ENCODE results near the gene ANK3.
"Not testable (repeated sequence)": the region's sequence is repeated elsewhere in the genome, so short reads cannot be mapped to it uniquely, and the experiment has no call there.

ANK3 gene

DNA sequence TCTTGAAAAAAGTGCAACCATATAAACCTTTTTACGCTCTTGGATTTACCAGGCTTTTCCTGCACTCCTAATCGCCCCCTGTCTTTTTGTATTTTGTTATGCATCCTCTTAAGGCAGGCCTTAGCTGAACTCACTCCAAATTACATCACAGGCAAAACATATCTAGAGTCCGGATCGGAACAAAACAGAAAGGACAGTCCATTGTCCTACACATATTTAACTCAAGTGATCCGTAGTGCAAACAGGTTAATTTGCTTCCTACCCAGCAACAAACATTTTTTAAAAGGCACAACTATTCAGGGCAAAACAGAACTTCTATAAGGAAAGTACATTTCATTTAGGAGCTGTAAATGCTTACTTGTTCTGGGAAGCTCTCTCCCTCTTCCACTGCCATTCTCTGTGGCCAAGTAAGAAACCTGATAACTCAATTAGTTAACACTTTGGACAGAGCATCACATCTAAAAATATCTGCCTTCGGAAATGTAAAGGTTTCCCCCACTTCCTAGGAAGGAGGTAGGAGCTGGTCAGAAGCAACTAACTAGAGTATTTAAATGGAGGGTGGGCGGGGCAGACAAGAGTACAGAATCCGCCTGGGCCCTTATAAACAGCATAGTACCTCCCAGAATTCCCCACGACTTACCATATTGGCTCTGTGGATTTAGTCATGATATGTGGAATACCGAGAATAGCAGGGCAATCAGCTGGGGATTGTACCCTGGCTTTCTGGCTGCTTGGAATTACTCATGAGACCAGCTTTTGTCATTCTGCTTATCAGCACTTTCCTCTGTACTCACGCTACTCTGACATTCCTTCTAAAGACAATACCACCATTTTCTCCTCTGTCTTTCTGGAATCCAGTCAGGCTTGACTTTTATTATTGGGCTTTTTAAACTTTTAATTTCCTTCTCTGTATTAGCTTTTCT, 89.5 kb downstream of the ANK3 start:
- DNase-seq, result no peak

DNA sequence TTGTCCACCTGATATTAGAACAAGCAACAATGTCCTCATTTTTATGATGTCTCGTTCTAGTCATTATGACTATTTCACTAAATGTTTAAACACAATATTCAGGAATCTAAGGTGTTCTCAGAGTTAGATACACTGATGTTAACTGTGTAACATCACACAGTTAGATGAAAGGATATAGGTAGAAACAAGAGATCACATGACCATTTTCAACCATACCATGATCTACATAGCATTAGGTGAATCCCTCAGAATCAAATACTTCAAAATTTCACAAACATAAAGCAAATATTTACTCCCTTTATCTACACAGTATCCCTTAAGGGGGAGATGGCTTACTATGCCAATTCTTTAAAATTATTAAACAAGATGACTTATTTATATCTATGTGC, 90.3 kb downstream of the ANK3 start:
- no peak for DNase-seq

DNA sequence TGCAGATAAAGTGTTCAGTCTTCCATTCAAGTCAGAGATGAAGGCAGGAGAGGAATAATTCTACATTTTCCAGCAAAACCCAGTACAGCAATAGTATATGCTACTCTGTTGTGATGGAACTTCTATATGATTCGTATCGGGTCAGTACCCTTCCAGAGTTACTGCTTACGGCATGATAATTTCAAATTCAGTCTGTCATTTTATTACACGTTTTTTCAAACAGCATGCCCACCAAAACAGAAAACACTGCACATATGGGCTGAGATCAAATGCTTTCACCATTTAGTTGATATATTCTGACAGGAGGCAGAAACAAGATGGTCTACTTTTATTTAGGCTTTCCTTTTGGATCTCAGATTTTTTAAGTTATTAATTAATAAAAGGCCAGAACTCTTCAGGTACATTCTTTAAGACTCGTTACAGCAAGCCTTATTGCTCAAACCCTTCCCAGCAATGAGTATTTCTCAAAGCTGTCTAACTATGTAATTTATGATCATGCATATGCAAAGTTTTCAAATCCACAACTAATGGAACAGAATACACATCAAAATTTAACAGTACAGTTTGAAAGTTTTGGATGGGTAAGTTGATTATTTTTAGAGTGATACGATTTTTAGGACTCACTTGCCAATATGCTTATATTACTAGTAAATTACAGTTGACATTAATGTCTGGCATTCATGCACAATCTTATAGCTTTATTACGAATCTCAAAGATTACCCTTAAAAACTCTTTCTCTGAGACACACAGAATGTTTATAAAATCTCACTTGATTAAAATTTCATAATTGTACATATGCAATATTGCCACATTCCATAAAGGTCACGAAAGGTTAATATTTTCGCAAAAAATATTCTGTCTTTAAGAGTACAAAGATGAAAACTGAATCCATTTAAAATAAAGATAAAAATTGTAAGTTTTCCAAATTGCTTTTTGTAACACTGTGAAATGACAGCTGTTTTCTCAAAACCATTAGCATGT, 91.0 kb downstream of the ANK3 start:
- DNase-seq, result no peak

DNA sequence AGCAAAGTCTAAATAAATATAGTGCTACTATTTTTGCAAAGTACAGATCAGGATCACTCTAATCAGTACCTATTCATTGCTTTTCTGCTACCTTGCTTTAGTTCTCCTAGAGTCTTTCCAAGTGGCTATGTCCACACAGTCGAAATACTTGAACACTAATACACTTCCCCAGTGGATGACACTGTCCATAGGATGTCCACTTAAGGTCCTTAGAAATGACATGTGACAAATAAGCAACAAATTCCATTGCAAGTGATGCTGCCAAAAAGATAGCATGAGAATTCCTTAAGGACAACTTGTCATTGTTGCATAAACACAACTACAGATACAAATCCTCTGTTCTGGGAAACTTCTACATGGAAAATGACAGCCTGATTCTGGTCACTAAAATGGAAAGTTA, 93.6 kb downstream of the ANK3 start:
- DNase-seq, result no peak

DNA sequence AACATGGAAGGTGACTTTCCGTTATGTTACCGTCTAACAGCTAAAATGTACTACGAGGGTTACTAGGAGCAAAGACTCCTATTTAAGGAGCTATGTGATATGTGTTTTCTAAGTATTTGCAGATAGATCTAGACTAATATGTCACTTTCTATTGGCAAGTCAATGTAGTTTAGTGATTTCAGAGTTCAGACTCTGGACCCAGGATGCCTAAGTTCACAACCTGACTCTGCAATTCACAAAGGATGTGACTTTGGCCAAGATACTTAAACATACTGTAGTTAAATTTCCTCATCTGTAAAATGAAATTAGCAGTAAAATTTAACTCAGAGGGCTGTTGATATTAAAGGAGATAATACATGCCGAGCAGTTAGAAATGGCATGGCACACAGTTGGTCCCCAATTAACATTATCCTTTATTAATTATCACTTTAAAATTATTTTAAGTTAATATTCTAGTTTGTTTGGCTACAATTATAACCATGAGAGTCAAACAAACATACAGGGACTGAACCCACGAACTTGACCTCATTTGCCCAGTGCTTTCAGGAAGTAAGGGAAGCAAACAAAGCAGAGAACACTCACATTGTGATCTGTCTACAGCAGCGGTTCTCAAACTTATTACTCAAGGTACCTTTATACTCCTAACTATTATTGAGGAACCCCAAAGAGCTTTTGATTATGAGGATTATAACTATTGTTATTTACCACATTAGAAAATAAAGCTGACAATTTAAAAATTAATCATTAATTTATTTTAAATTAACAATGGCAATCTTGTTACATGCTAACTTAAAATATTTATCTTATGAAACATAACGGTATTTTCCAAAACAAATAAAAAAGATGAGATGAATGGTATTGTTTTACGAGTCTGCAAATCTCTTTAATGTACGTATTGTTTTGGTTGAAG, 94.4 kb downstream of the ANK3 start:
- DNase-seq, result no peak

DNA sequence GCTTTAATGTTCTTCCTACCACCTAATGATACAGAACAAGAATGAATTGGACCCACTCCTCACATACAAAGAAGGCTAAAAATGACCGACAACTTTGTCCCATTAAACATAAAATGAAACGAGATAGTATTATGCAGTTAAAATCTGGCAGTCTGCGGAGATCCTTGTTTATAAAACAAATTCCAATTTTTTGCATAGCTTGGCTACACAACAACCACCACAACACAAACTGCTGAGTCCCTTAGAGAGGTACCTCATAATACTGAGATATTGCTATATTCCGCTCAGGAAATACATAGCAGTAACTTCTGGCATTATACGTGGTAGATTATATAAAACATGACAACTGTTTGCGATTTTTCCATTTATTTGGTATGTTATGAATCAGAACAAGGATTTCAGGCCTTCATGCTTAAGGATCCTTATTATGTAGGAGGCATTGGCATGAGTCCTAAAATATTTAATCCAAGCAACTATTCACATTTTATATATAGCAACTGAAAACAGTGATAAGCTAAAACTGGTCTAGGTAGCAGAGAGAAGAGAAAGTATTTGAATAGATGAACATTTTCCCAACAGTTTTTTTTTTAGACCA, 96.0 kb downstream of the ANK3 start:
- no peak for DNase-seq

DNA sequence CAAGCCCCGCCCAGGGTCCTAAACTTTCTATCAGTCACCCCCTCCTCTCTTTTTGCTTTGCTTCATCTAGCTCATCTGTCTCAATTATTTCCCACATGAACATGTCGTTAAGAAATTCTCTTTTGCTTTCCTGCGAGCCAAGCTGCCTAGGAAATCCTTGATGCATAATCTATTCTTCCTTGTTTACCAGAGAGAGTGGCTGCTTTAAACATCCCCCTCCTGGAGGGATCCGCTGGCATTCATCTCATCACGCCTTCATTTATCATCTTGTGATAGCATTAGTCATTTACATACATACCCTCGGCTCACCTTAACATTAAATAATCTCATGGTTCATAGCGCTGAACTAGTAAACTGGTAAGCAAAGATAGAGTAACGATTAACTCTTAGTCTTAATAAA, 96.7 kb downstream of the ANK3 start:
- DNase-seq, result no peak

DNA sequence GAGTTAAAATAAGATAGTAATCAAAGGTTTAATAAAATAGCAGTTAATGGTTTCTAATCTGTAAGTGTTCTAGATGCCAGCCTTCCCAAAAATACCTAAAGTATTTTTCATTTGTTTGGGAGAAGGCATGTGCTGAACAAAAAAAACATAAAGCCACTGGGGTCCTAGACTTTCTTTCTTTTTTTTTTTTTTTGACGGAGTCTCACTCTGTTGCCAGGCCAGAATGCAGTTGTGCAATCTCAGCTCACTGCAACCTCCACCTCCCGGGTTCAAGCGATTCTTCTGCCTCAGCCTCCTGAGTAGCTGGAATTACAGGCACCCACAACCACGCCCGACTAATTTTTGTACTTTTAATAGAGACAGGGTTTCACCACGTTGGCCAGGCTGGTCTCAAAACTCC, 97.1 kb downstream of the ANK3 start:
- DNase-seq, result not testable (repeated sequence)

DNA sequence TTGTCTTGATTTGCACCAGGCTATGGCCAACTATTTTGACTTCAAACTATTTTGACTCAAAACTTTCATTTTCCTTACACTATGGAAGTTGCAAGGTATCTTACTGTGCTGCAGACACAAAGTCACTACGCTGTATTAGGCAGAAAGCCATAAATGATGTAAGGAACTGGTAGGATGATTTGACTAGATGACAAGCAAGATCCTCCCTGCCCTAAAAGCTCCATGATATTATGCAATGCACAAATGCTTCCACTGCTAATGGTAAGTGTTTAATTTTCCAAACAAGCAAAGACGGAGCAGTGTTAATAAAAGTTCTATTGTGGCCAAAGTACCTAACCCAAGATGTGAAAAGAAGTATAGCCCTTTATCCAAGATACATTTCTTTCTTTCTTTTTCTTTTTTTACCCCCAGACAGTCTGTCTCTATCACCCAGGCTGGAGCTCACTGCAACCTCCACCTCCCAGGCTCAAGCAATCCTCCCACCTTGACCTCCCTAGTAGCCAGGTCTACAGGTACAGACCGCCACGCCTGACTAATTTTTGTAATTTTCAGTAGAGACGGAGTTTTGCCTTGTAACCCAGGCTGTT, 98.2 kb downstream of the ANK3 start:
- no peak for DNase-seq

DNA sequence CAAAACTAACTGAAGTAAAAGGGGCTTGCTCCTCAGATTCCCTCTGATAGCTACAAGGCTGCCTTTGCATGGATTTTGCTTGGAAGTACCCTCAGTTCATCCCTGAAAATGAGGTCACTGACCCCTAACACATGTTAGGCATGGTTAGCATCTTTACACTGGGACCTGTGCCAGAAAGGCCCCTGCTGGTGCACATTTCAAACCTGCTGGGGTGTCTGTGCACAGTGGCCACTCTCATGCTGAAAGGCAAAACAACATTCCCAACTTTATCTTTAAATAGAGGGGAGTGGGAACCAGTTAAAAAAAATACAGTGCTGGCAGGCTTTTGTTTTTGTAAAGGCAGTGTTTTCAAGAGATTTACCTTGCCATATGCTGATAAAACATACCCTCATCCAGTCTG, 99.1 kb downstream of the ANK3 start:
- no peak for DNase-seq

DNA sequence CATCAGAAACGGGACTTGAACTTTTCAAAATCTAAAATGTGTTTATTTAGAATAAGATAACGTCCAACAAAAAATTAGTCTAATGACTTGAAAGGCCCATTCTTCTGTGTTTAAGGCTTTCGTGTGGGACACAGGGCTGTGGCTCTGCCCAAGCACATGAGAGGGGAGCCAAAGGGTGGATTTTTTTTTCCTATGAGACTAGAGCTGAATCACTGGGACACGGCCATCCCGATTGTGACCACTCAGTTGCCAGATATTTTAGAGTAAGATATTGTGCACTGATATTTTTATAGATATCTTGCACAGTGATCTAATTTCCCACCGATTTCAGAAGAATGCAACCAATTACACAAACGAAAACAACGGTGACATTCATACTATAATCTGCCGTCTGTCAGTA, 99.9 kb downstream of the ANK3 start:
- DNase-seq, result no peak

DNA sequence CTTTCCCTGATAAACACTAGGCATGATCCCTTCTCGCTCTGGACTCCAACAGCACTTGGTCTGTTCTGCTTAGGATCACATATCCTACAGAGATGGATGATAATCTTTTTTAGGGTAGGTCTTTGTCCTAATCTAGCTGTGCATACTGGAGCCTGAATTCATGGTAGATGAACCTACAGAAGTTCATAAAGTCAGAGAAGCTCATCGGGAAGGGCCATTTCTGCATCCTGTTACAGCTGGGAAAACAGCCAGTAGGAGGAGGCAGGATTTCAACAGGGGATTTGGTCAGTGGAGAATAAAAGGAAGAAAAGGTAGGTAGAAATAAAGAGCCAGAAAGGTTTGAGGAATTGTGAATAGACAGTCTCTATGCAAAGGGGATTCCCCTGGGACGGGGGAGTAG, 101.4 kb downstream of the ANK3 start:
- no peak for DNase-seq

DNA sequence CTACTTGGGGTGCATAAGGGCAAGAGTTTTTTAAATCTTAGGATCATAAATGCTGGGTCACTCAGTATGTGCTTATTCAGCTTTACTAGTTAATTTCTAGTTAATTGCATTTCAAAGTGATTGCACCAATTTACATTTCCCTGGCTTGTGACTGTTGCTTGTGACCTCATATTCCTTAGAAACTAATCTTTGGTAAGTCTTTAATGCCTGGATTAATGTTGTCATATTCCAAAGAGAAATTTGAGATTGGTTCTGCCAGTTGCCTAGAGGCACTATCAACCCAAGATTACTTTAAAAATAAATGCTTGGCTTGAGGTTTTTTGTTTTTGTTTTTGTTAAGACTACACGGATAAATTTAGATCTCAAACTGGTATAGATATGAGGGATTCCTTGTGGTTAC, 103.1 kb downstream of the ANK3 start:
- no peak for DNase-seq

DNA sequence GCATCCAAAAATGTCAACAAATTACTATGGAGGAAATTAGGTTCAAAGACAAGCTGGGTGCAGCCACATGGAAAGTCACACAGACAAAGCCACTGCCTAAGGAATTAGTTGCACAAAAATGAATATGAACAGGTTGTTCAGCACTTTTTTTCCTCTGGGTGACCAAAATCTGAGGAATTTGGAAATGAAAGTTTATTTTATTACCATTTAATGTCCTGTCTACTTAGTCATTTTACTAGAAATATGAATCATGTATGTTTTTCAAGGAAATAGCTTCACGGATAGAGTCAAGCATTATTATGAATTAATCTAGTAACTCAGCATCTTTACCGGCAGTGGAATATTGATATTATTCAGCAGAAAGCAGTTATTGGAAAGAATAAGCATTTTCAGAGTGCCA, 106.3 kb downstream of the ANK3 start:
- no peak for DNase-seq

DNA sequence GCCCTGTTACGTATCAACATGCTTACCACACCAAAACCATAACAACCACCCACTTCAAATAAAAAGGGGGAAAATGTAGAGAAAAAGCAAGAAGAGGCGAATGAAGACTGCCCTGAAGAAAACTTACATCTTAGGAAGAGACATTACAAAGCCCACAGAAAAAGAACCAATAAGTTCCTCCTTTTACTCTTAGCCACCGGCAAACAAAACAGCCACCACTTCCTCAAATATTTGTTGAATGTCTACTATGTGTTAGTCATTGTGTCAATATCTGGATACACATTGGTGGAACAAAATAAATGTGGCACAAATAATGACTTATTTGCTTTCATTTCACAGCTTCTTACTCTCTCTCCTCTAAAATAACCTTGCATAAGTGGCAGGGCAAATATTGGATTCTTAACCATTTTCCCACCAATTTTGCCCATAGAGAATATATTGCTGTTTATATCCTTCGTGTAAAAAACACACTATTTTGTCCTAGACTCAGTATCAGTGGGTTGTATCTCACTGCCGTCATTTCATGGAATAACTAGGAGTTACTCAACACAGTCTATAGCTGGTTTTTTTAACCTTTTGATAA, 106.8 kb downstream of the ANK3 start:
- DNase-seq, result no peak

DNA sequence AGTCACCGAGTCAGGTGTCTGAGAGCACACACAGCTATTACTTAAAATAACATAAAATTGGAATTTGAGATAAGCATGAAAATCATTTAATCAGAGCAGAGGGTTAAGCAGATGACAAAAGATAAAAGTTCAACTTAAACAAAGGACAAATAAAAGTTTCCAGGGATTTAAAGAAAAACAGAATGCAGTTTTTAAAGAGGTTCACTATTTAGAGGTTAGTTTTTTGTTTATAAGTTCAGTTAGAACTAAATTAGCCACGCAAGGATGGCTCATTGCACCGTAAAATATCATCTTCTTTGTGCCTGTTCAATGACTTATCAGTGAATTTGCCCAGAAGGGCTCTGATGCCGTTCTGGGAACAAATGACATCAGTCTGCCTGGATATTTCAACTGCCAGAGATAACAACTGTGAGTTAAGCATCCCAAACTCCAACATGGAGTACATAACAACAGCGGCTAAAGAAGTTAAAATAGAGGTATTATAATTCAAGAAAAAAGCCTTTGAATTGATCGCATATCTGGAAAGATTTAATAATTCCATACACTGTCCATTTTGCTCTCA, 107.8 kb downstream of the ANK3 start:
- no peak for DNase-seq

DNA sequence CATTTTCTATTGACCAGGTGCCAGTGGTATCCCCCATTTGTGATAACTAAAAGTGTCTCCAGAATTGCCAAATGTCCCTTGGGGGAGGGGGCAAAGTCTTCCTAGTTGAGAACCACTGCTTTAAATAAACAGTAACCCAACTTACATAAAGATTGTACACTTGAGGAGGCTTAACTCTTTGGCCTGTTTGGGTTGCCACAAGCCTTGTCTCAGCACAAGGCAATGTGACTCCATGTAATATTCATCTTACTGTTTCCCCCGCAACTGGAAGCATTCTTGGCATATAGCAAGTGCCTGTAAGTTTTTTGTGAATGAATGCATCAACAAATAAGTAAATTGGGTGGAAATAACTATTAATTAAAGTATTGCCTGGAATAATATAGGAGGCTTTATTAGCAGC, 108.3 kb downstream of the ANK3 start:
- DNase-seq, result no peak

DNA sequence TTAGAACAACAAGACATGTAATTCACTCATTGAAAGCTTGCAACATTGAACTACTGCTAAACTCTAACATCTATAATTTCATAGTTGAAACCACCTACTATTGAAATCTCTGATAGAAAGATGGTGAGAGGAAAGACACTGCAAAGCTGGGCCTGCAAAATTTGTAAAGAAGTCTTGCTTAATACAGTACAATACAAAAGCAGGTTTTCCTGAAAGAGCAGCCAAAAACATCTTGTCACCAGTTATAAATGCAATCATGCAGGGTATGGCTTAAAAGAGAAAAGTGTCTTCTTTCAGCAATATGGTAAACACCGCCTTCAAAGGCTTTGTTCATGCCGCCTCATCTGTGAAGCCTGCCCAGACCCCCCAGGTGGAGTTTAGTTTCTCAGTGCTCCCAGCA, 109.2 kb downstream of the ANK3 start:
- DNase-seq, result no peak

DNA sequence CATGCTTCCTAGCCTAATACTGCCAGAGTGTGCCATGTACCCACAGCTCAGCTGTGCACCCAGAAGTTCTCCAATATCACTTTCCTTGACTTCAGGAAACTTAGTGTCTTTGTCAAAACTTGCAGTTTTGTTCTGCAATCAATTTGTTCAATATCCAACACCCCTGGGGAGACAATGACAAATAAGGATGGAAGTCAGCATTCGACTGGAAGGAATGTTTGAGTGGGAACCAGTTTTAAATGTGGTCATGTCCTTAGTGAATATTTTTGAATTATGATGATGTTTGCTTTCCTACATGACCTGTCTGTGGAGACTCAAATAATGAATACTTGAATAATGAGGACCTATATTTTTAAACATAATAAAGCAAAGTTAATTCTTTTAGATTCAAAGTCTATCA, 112.0 kb downstream of the ANK3 start:
- DNase-seq, result no peak

DNA sequence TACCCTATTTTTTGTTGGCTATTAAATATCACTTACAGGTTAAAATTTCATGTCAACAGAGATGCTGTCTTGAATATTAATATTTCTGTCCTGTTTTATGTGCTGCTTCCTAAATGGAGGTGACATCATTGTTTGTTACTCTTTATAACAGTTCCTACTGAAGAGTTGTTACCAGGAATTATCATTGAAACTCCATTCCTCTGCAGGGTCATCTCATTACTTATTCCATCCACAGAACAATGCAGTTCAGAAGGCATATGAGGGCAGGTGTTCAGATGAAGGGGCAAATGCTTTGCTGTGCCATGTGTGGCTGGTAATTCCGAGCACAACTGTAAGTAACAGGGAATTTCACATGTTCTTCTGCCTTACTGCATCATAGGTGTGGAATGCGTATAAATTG, 113.4 kb downstream of the ANK3 start:
- DNase-seq, result no peak

DNA sequence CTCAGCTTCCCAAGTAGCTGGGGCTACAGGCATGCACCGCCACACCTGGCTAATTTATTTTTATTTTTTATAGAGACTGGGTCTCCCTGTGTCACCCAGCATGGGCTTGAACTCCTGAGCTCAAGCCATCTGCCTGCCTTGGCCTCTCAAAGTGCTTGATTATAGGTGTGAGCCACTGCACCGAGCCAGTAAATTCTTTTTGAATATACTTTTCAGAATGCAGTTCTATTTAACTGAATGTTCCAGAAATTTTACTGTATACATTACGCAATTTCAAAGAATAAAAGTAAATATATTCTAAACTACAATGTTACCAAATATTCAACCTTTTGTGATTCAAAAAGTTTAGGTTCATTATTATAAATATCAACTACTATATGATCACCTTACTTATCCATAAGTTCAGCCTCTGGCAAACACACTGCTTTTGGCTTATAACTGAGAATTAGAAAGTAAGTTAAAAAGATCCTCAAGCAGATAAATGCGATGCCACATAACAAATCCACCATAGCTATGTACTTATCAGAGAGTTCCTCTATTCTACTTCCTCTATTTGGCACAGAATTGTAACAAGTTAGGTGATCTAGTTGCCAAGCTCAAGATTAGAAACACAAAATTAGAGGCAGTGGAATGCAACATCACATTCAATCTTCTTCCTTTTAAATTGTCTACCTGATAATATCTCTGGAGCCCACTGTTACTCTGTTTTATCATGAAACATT, 118.2 kb downstream of the ANK3 start:
- no peak for DNase-seq

Measured in SHP77 (cell line).